ENCODE data around the gene IGSF6. TPM values are rescaled to one million over a fixed set of nuclear protein-coding genes. Genes with fewer than 3 reads are reported as not detected.

Gene IGSF6
- total RNA-seq, 6 donors from 2014 or later = 7.0 to 74.0 (median 17.7) TPM

DNA sequence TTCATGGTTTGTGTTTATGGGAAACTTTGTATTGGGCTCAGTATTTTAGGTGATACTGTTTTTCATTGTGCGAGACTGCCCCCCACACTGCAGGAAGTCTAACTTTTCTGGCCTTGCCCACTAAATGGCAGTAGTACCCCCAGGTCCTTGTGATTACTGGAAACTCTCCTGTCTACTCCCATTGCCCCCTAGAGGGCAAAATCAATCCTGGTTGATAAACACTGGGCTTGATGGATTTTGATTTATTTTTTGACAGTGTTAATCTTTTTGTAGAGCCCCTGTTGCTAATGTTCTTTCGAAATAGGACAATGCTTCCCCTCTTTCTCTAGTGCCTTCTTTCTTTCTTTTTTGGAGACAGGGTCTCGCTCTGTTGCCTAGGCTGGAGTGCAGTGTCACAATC, 37.5 kb downstream of the IGSF6 start:
- Histone ChIP-seq H3K36me3 (peaks cover 0 to 4% (median 2%) of the 10 kb centered on the region in 4 donors), H3K4me3 (no peak overlapping the region), H3K27ac (no peak overlapping the region), H3K27me3 (no peaks in the 10 kb centered on the region), H3K9me3 (no peaks in the 10 kb centered on the region), H3K4me1 (peaks cover 12 to 32% (median 26%) of the 10 kb centered on the region in 4 donors)
- ATAC-seq (ENCODE audit: low FRiP score in 2 of 2) (no peak), DNase-seq (no peak)
- TF ChIP-seq, protein P1, sequence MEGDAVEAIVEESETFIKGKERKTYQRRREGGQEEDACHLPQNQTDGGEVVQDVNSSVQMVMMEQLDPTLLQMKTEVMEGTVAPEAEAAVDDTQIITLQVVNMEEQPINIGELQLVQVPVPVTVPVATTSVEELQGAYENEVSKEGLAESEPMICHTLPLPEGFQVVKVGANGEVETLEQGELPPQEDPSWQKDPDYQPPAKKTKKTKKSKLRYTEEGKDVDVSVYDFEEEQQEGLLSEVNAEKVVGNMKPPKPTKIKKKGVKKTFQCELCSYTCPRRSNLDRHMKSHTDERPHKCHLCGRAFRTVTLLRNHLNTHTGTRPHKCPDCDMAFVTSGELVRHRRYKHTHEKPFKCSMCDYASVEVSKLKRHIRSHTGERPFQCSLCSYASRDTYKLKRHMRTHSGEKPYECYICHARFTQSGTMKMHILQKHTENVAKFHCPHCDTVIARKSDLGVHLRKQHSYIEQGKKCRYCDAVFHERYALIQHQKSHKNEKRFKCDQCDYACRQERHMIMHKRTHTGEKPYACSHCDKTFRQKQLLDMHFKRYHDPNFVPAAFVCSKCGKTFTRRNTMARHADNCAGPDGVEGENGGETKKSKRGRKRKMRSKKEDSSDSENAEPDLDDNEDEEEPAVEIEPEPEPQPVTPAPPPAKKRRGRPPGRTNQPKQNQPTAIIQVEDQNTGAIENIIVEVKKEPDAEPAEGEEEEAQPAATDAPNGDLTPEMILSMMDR (IDR thresholded peaks at IDR 0.05) = no peak
- TF ChIP-seq POLR2AphosphoS5 (IDR thresholded peaks at IDR 0.05) (no peak), EP300 (IDR thresholded peaks at IDR 0.05) (no peak), POLR2A (IDR thresholded peaks at IDR 0.05) (no peak)
- 95% methylated on average over 3 of the region's 3 CpGs for WGBS, 2 donors

DNA sequence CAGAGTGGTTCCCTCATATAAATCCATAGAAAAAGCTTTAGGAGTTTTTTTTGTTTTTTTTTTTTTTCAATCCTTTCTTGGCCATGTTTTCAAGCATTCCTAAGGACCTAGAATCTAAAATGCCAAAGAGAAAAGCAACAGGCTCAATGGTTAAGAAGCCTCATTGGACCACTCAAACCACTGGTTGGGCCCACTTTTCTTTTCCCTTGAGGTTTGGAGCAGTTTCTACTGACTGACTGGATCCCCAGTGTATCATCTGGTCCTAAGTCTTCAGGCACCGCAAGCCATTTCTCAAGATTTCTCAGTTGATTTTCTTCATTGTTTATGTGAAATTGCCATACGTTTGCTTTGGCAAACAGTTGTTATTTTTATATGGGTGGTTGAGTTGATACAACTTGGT, 38.6 kb downstream of the IGSF6 start:
- Histone ChIP-seq H3K27me3 (no peaks in the 10 kb centered on the region), H3K4me3 (no peak overlapping the region), H3K27ac (no peak overlapping the region), H3K4me1 (peaks cover 12 to 42% (median 31%) of the 10 kb centered on the region in 4 donors), H3K9me3 (no peaks in the 10 kb centered on the region), H3K36me3 (no peaks in the 10 kb centered on the region)
- 91 to 99% methylated on average over 2 of the region's 2 CpGs for WGBS, 2 donors
- no peak for ATAC-seq (ENCODE audit: low FRiP score in 2 of 2)
- TF ChIP-seq, protein P1 (IDR thresholded peaks at IDR 0.05) = no peak
- TF ChIP-seq EP300 (IDR thresholded peaks at IDR 0.05) (no peak), POLR2A (IDR thresholded peaks at IDR 0.05) (no peak), POLR2AphosphoS5 (IDR thresholded peaks at IDR 0.05) (no peak)
- no peak for DNase-seq

DNA sequence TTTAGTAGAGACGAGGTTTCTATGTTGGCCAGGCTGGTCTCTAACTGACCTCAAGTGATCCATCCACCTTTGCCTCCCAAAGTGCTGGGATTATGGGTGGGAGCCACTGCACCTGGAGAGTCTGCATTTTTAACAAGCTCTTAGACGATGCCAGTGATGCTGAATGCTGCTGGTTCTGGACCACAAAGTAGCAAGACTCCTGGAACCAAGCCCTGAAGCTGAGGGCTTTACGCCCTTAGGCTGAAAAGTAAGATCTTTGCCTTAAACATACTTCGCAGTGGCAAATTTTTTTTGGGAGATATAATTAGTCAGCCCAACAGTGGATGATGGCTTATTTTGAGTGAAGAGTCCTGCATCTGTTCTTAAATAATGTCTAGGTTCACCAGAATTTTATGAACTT, 39.0 kb downstream of the IGSF6 start:
- DNase-seq = no peak
- H3K36me3 ChIP-seq = no peaks in the 10 kb centered on the region
- H3K4me3 ChIP-seq = no peak overlapping the region
- 93 to 99% methylated on average over 4 of the region's 4 CpGs for WGBS, 2 donors
- no peaks in the 10 kb centered on the region for H3K27me3 ChIP-seq
- TF ChIP-seq EP300 (IDR thresholded peaks at IDR 0.05) = no peak
- TF ChIP-seq POLR2A (IDR thresholded peaks at IDR 0.05) = no peak
- no peak for TF ChIP-seq POLR2AphosphoS5 (IDR thresholded peaks at IDR 0.05)
- TF ChIP-seq, protein P1 (IDR thresholded peaks at IDR 0.05) = no peak
- H3K4me1 ChIP-seq = peaks cover 12 to 46% (median 33%) of the 10 kb centered on the region in 4 donors
- H3K27ac ChIP-seq = no peak overlapping the region
- ATAC-seq (ENCODE audit: low FRiP score in 2 of 2) = no peak
- H3K9me3 ChIP-seq = no peaks in the 10 kb centered on the region

DNA sequence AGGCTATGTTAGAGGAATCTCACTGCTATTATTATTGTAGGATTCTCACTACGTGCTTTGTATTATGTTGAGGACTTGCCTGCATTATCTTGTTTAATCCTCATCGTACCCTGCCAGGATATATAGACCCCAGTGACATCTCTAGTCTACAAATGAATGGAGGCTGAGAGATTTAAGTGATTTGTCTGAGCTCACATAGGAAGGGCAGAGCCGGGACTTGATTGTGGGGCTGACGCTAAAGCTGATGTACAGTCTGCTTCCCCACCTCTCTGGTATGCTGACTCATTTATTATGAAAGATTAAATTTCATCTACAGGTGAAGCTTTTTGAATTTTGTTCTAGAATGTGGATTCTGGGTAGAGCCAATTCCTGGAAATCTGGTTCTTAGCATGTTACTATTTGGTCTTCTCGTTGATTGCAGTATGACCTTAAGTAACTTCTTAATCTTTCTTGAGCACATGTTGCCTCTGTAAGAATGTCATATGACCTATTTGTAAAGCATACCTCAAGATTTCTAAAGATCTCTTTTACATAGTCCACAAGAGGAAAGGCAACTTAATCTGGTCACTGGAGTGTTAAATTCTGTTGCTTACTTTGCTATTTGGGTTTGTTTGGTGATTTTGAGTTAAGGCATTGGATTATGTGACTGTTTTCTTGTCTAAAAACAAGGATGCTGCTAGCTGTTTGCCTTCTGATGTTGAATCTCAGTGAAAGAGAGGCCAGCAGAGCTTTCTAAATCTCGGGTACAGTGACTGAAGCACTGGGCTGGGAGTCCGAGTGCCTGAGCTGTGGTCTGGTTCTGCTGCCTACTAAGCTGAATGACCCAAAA, 40.6 kb downstream of the IGSF6 start:
- Histone ChIP-seq H3K36me3 (no peaks in the 10 kb centered on the region), H3K4me3 (no peak overlapping the region), H3K4me1 (peaks cover 12 to 58% (median 34%) of the 10 kb centered on the region in 4 donors), H3K27ac (peak overlapping the region; percentile 54 to 67 (median 62)), H3K27me3 (no peaks in the 10 kb centered on the region), H3K9me3 (no peaks in the 10 kb centered on the region)
- ATAC-seq (ENCODE audit: low FRiP score in 2 of 2) (peak; percentile 67 to 68), DNase-seq (peak in 1 of 2 donors; percentile 49)
- TF ChIP-seq POLR2AphosphoS5 (IDR thresholded peaks at IDR 0.05) (no peak), EP300 (IDR thresholded peaks at IDR 0.05) (no peak), POLR2A (IDR thresholded peaks at IDR 0.05) (no peak)
- TF ChIP-seq, protein P1 (IDR thresholded peaks at IDR 0.05) = no peak
- 34 to 35% methylated on average over 7 of the region's 7 CpGs for WGBS, 2 donors
